Activated naive CD8-positive, alpha-beta T cell treated with anti-CD3 and anti-CD28 coated beads, Interleukin-2, amount 50 U/mL, for 16 hours (primary cell): ENCODE measurements around the gene DHH.
A peak's percentile ranks its signal among the peaks of the same experiment; 100 is the strongest.
"Not testable (repeated sequence)": the region's sequence is repeated elsewhere in the genome, so short reads cannot be mapped to it uniquely, and the experiment has no call there.

ENCODE experiments used
- DNase-seq: peaks from one replicate; pipeline ENCODE4 v3.0.0-alpha.2; 2020; ENCODE audit warnings: low read depth, low spot score

The DHH gene

DNA sequence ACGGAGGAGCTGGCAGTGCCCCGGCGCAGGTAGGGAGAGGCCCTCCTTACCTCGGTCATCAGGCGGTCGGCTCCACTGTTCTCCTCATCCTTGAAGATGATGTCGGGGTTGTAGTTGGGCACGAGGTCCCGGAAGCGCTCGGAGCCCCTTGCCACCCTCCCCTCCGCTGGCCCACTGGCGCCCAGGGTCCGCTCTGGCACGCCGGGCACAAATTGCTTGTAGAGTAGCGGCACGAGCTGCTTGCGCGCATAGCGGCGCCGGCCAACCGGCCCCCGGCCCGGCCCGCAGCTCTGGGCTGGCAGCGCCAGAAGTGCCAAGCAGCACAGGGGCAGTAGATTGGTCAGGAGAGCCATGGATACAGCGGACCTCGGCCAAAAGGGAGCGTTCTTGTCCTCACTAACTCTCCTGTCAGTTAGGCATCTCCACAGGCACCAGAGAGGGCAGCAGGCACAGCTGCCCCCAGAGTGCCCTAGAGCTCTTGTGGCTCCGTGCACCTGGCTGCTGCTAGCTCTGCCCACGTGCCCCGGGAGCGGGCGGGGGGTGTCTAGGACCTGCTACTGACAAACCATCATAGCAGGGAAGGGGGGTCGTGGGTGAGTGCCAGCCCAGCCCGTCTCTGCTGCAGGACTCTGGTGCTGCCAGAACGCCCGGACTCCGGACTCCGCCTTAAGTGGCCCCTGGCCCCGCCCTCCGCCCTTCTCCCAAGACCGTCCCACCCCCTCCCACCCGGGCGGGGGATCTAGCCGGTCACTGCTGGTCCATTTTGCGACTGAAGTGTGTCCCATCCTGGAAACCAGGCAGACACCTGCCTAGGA lies at the start of gene DHH:
Gene DHH (minus strand): TSS at position 642 of the 815 bp plus-strand sequence. CDS start 289 bp downstream, at position 353.
- no peak for DNase-seq

DNA sequence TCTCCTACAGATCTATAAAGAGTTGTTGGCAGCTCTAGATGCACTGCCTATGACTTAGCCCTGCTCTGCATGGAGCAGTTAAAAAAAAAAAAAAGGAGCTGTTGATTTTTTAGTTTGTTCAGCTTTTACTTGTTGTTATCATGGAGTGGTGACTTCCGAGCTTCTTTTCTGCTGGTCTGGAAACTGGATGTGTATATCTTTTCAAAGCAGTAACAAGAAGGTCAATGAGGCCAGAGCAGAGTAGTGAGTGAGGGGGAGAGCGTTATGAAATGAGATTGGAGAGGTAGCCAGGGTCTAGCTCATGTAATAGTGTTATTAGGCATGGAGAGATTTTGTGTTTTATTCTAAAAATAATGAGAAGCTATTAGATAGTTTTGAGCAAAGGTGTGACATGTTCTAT lies 49.8 kb upstream of the DHH start:
- DNase-seq = no peak

DNA sequence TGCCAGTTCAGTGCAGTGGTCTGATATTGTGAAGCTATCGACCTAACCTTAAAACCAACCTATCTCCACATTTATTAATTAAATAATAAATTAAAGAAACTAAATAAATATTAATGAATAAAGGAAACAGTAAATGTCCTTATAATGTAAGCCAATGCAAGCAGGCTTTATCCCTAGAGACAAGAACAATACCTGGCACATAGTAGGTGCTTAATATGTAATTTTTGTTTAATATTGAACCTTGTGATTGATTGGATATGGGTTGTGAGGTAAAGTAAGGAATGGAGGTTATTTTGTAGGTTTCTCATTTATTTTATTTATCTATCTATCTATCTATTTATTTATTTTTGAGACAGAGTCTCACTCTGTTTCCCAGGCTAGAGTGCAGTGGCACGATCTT lies 44.4 kb upstream of the DHH start:
- no peak for DNase-seq

DNA sequence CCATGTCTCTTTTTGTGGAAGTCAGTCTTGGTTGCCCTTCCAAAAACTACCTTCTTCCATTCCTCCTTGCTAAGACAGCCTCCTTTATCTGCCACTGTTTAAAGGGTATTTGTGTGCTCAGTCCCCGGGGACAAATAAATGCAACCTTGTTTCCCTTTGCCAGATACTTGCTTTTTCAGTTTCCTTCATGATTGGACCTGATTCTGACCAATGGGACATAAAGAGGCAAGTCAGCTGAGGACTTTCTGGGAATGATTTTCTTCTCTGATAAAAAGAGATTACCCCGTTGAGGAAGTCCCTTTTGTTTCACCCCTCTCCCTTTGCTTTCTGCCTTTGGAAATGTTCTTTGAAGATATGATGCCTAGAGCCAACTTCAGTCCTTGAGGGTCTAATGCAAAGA lies 44.0 kb upstream of the DHH start:
- no peak for DNase-seq

DNA sequence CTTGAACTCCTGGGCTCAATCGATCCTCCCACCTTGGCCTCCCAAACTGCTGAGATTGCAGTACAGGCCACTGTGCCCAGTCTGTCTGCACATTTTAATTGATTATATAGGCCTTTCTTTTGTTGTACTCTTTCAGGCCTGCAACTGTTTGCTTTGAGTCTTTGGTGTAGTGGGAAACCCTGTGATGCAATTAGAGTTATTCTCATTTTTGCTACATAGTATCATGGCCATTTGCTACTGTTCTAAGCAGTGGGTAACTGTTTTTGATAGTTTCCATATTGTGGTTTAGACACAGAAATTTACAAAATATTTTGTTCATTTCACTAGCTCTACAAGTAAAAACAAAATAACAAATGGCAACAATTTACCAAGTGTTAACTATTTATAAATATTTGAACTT lies 42.9 kb upstream of the DHH start:
- no peak for DNase-seq

DNA sequence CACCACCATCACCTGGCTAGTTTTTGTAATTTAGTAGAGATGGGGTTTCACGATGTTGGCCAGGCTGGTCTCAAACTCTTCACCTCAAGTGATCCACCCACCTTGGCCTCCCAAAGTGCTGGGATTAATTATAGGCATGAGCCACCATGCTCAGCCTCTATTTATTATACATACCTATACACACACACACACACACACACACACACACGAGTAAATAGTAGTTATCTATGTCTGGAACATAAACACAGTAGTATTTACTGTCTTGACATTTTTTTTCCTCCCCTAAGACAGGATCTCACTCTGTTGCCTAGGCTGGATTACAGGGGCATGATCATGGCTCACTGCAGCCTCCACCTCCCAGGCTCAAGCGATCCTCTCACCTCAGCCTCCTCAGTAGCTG lies 42.4 kb upstream of the DHH start:
- not testable (repeated sequence) for DNase-seq

DNA sequence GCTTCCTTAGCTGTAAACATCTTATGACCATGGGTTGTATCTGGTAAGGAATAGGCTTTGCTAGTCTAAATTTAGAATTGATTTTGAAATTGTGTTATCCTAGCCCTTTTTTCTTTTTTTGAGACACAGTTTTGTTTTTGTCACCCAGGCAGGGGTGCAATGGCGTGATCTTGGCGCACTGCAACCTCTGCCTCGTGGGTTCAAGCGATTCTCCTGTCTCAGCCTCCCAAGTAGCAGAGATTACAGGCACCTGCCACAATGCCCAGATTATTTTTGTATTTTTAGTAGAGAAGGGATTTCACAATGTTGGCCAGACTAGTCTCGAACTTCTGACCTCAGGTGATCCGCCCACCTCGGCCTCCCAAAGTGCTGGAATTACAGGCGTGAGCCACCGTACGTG lies 39.0 kb upstream of the DHH start:
- no peak for DNase-seq

DNA sequence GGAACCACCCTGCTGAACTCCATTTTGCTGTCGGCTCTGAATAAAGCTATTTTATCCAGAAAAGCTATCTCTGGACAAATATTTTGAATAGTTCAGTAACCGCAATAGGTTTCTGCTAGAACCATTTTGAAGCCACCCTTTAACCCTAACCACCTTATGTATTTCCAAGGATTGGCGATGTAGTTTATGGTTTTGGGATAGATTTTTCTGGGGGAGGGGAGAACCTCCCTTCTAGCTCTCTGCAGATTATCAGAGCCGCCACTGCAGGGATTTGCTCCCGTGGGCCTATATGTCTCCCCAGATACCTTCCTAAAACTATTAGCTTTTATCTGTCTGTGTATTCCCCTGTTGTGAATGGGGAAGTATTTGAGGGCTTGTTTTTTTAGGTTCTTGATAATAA lies 38.4 kb upstream of the DHH start:
- no peak for DNase-seq

DNA sequence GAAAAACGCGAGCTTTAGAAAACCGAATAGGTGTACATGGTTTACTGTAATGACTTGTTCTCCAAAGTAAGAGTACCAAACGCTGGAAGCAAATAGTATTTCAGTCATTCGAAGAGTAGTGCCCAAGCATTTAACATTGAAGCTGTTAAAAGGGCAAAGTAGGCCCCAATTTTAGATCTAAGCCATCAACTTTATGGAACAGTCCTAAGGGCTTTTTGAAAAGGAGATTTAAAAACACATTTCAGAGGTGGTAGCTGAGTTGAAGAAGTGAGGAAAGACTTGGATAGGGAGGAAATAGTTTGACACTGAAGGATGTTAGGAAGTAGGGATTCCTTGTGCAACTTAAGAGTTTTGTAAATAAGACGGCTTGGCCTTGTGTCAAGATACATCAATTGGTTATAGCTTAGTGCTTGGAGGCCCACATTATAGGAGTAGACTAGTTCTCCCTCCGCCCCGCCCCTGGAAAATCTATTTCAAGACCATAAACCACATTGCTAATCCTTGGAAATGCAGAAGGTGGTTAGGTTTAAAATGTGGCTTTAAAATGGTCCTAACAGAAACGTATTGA lies 37.4 kb upstream of the DHH start:
- DNase-seq = no peak

DNA sequence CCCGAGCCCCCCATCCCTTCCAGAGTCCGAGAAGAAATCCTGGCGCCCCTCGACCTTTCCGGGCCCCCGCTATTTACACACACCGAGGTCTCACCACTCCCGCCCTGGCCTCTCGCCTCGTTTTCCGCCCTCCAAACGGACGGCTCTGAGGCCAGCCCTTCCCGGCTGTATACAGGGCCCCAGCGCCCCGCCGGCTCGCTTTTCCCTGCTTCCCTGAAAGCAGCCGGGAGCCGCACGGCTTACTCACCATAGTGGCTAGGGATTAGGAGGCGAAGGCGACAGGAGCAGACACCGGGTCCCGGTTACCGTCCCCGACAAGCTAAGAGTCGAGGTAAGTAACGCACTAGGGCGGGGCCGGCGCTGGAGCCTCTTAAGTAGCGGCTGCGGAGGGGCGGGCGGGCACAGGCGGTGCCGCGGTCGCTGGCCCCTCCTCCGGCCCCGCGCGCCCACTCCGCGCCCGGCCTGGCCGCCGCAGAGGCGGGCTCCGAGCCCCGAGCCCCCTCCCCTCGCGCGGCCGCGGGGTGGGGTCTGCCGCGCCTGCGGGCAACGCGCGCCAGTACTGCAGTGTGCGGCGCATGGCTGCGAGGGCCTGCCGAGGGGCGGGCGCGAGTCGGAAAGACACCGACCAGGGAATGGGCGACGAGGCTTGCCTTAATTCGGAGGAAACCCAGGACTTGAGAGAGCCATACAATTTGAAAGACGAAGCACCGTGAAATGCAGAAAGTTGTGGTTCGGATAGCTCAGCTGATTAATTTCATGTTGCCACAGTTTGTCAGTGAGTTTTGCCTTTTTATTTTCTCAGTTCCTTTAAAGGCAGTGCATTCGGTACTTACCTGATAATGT lies 36.7 kb upstream of the DHH start, which contains the start of gene TUBA1B:
Gene TUBA1B (minus strand): TSS at position 345 of the 843 bp plus-strand sequence. CDS start 95 bp downstream, at position 250.
- DNase-seq = peak; percentile 72

DNA sequence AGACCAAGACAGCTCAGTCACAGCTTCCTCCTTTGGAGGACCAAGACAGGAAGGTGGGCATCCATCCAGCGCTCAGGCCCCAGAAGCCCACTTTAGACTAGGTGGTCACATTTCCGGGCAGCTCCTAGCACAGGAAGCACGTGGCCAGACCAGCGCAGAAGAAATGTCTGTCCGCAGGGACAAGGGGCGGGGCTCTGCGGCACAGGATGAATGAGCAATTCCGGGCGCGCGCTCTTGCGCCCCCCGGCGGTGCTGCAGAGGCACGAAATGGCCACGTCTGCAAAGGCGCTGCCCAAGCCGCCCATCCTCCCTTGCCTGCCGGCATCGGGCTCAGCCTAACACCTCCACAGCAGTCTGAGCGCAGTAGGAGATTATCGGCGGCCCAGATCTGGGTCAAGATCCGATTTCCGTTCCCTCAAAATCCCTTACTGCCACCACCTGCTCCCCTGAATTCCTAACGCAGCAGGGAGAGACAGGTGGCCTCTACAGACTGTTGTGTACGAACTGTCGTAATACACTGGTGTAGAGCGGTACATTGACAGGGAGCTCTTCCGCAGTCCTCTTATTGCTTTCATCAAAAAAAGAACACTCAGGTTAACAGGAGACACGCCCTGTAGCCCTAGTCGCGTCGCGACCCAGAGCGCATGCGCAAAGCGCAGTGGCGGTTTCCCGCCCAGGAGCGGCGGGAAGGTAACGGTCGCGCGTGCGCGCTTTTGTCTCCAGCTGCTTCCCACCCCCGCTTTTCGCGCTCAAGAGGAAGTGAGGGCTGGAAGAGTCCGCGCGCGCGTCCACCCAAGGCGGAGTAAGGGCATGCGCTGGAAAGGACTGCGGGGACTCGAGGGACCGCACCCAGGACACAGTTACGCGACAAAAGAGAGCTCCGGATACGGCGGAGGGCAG lies 35.8 kb upstream of the DHH start:
- DNase-seq = peak; percentile 80

DNA sequence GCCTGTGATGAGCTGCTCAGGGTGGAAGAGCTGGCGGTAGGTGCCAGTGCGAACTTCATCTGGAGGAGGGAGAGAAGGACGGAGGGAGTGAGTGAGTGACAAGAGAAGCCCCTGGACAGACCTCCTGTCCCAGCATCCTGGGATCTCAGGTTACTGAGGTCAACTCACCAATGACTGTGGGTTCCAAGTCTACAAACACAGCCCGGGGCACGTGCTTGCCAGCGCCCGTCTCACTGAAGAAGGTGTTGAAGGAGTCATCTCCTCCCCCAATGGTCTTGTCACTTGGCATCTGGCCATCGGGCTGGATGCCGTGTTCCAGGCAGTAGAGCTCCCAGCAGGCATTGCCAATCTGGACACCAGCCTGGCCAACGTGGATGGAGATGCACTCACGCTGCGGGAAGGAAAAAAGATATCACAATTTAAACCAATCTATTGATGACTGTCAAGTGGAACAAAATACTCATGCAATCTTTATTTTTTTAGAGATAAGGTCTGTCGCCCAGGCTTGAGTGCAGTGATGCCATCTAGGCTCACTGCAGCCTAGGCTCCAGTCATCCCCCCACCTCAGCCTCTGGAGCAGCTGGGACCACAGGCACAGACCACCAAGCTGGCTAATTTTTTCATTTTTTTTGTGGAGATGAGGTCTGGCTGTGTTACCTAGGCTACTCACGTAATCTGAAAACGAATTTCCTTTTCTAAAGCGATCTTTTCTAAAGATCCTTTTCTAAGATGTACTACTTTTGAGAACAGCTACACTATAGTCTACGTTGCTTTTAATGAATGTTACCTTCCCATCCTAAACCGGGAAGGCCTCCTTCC lies 34.9 kb upstream of the DHH start:
- no peak for DNase-seq

DNA sequence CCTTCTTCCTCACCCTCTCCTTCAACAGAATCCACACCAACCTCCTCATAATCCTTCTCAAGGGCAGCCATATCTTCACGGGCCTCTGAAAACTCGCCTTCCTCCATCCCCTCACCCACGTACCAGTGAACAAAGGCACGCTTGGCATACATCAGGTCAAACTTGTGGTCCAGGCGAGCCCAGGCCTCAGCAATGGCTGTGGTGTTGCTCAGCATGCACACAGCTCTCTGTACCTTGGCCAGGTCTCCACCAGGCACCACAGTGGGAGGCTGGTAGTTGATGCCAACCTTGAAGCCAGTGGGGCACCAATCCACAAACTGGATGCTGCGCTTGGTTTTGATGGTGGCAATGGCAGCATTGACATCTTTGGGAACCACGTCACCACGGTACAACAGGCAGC lies 33.4 kb upstream of the DHH start:
- not testable (repeated sequence) for DNase-seq

DNA sequence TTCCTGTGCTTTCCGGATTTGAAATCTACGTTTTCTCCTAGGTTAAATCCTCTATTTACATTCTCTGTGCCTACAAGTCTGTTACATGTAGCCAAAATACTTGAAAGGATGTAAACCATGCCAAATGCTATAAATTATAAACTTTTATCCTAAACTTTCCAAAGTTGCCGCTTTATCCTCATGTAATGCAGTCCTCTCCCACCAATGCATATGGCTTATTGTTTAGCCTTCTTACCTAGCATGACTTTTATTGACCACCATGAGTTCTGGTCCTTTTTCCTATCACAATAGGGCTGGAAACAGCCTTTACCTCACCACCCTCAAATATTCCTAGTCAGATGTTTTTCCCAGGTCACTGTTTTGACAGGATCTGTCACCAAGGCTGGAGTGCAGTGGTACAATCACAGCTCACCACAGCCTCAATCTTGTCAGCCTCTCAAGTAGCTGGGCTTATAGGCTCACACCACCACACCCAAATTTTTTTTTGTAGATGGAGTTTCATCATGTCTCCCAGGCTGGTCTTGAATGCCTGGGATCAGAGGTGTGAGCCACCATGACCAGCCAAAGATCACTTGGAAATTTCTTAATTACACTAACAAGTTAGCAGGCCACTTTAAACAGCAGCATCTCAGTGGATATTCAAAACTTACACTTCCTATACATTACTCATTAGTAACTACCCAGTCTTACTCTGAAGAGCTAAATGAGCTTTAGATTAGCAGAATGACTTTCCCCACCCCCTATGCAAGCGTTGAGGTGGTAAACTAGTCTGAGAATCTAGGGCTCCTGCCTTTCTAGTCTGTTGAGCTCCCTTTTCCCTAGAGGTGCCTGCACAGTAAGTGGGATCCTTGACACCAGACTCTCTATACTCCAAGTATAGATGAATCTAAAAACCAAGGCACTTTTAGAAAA lies 32.5 kb upstream of the DHH start:
- no peak for DNase-seq

DNA sequence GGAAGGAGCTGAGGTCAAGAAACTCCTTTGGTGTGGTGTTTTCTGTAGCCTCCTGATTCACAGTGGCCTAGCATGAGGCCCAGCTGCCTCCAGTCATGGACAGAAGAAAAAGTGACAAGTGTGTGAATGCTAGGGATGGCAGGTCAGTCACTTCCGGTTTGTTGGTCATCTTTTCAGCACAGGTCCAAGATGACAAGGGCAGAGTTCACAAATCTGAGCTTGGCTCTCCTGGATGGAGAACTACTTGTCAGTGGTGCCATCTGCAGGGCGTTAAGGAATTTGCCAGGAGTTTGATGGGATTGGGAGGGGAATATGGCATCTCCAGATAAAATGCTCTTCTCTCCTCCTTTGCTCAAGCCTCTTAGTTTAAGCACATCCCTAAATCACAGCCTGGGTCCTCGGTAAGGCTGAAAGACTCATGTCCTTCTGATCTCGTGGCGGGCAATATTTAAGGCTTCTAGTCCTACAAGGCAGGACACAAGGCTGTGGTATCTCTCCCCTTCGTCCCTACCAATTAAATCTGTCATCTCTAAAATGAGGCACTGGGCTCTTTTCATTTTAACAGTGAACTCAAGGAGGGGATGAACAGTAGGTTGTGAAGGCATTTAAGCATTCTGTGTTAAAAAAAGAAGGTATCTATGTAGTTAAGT lies 26.6 kb upstream of the DHH start:
- DNase-seq = no peak

DNA sequence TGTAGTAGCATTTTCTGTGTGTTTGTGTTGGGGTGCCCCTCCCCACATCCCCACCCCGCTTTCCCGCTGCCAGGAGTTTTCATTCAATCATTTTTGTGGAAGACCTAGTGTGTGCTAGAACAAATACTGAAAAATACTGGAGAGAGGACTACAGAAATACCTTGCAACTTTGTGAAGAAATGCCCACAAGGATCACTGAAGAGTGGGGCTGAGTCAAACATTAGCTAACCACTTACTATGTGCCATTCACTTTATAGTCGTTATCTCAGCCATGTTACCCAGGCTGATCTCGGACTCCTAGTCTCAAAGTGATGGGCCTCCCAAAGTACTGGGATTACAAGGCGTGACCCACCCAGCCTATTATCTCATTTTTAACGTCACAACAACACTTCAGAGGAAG lies 16.6 kb upstream of the DHH start:
- DNase-seq = no peak

DNA sequence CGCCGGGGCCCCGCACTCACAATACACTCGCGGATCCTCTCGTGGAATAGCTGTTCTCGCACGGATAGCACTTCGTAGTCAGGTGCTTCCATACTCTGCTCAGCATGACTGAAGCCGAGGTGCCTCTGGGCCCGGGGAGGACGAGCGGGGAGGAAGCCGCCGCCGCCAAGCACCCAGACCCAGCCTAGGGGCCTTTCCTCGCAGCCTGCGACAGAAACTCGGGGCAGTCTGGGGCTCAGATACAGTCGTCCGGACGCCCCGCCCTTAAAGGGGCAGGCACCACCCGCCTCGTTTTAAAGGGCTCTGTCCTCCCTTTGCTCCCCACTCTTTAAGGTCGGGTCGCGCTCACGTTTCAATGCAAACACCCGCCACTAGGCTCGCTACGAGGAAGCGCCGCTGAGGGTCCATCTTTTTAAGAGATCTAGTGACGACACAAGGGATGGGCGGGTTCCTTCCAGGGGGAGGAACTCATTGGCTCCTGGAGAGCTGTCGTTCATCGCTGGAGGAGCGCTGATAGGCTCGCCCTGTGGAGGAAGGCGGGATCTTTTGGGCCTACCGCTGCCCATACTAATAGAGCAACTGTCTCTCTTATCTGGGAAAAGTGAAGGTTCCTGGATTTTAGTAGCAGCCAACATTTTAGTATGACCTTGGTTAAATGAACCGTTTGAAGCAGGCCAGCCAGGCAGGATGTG lies 16.0 kb upstream of the DHH start, which contains the start of gene LMBR1L:
Gene LMBR1L (minus strand): TSS at position 384 of the 692 bp plus-strand sequence. CDS start 292 bp downstream, at position 92.
- DNase-seq = peak; percentile 90
